VCaP (cell line): Measurements from ENCODE around the gene PABPC4L.

Experiments
- H3K27ac ChIP-seq: fragments of 450-650 bp; 2 replicates; pipeline ENCODE4 v1.5.1; 2017
- TF ChIP-seq, protein P1 (sequence below): fragments of 450-650 bp; conservative IDR thresholded peaks from 2 replicates; pipeline ENCODE4 v1.5.1; 2017; ENCODE audit warnings: mild to moderate bottlenecking, moderate library complexity

The PABPC4L gene

DNA sequence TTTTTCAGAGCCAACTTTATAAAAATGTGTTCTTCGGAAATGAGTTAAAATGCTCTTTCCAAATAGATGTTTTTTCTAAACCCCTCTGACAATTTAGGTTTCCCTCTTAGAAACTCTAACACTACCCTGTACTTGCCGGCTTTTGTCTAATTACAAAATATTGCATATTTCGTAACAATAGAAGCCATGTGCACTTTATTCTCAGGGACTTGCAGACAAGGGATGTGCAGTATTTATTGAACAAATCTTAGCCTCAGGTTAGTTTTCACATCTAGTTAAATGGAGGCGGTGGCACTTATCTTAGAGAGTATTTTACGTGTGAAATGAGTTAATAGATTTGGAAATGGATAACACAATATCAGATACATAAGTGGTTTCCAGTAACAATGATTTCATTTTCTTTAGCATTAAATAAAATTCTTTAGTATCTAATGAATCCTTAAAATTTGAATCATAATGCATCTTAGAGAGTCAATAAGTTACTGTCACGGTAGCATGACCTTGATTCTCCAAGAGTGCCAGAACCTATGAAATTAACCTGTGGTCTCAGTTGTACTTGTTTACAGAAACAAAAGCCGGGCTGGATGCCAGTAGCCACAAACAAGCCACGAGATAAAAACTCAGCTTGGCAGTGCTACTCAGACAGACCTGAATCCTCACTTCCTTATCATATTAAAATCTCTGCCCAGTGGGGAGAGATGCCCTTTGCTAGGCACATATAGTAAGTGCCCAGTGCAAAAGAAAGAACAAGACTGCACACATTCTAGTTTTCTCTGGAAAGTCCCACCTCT, 772 bp upstream of the PABPC4L start:
- TF ChIP-seq, protein P1, sequence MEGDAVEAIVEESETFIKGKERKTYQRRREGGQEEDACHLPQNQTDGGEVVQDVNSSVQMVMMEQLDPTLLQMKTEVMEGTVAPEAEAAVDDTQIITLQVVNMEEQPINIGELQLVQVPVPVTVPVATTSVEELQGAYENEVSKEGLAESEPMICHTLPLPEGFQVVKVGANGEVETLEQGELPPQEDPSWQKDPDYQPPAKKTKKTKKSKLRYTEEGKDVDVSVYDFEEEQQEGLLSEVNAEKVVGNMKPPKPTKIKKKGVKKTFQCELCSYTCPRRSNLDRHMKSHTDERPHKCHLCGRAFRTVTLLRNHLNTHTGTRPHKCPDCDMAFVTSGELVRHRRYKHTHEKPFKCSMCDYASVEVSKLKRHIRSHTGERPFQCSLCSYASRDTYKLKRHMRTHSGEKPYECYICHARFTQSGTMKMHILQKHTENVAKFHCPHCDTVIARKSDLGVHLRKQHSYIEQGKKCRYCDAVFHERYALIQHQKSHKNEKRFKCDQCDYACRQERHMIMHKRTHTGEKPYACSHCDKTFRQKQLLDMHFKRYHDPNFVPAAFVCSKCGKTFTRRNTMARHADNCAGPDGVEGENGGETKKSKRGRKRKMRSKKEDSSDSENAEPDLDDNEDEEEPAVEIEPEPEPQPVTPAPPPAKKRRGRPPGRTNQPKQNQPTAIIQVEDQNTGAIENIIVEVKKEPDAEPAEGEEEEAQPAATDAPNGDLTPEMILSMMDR: no peak
- H3K27ac ChIP-seq: peak overlapping the region; percentile 35

DNA sequence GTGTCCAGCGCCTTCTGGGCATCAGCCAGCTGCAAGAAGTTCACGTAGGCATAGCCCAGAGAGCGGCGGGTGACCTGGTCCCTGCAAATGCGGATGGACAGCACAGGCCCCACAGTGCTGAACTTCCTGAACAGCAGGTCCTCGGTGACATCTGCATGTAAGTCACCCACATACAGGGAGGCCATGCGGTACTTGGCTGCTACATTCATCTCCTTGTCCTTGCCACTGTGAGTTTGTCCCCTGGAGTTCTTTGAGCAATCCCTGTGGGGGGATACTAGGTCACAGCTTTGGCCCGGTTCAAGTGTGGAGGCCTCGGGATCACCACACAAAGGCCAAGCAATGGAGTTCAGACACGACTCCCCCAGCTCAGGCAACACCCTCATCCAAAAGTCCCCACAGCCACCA, 776 bp downstream of the PABPC4L start:
- TF ChIP-seq, protein P1: no peak
- no peak overlapping the region for H3K27ac ChIP-seq

DNA sequence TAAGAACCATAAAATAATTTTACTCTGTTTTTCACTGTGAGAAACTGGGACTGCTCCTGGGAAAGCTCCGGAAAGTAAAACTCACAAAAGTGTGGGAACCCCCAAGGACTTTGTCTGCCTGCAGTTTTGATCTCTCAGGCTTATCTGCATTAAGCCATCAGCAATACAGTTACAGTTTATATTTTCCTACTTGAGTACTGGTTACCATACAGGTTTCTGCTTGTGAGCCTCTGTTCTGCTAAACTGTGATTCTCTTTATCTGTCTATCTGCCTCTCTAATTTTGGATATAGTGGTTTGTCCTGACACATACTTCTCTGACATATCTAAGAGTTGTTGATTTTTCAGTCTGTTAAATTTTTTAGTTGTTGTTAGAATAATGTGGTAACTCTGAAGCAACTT, 11.6 kb downstream of the PABPC4L start:
- TF ChIP-seq, protein P1: no peak
- no peak overlapping the region for H3K27ac ChIP-seq

DNA sequence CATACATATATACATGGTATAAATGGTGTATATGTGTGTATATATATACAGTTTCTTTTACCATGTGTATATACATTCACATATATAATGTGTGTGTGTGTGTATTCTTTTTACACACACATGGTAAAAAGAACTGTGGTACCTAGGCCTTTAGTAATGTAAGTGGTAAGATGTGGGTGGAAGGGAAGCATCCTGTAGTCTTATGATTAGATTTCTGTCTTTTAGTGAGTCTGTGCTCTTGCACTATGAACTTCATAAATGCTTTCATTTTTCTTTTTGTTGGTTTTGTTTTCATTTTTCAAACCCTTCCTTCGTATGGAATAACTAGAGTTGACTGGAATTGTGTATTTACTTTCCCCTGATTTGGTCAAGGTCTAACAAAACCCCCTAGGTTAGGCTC, 12.1 kb downstream of the PABPC4L start:
- TF ChIP-seq, protein P1: no peak
- no peak overlapping the region for H3K27ac ChIP-seq

DNA sequence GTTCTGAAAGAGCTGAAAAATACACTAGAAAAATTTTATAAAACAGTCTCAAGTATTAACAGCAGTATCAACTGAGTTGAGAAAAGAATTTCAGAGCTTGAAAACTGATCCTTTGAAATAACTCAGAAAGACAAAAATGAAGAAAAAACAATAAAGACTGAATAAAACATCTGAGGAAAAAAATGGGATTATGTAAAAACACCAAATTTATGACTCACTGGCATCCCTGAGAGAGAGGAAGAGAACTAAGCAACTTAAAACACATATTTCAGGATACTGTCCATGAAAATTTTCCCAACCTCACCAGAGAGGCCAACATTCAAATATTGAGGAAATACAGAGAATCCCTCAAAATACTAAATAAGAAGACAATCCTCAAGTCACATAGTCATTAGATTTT, 22.9 kb downstream of the PABPC4L start:
- H3K27ac ChIP-seq: no peak overlapping the region
- TF ChIP-seq, protein P1: no peak

DNA sequence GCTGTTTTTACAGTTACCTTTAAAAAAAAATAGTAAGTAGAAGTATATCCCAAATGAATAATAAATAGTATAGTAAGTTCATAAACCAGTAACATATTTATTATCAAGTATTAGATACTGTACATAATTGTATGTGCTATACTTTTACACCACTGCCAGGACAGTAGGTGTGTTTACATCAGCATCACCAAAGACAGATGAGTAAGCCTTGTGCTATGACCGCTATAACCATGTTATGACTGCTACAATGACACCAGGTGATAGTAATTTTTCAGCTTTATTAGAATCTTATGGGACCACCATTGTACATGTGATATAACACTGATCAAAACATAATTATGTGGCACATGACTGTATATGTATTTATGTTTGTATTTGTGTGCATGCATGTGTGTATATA, 27.3 kb downstream of the PABPC4L start:
- TF ChIP-seq, protein P1: no peak
- no peak overlapping the region for H3K27ac ChIP-seq

DNA sequence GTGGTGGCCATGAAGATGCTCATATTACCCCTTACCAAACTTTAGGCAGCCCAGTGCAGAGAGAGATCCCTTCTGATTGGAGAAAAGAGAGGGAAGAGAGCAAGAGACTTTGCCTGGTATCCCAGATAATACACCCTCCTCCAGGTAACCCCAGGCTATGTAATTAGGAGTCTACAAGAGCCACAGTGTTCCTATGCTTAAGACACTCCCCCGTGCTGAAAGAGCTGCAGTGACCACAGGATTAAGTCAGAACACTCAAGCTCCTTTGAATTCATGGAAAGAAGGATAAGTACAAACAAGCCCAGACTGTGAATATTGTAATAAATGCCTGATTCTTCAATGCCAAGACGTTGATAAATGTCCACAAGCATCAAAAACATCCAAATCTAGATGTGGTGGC, 41.4 kb downstream of the PABPC4L start:
- TF ChIP-seq, protein P1: no peak
- no peak overlapping the region for H3K27ac ChIP-seq
